Measurements from ENCODE around the gene SNX32.
A peak's percentile ranks its signal among the peaks of the same experiment; 100 is the strongest.
"Not testable (repeated sequence)": the region's sequence is repeated elsewhere in the genome, so short reads cannot be mapped to it uniquely, and the experiment has no call there.

Gene SNX32

DNA sequence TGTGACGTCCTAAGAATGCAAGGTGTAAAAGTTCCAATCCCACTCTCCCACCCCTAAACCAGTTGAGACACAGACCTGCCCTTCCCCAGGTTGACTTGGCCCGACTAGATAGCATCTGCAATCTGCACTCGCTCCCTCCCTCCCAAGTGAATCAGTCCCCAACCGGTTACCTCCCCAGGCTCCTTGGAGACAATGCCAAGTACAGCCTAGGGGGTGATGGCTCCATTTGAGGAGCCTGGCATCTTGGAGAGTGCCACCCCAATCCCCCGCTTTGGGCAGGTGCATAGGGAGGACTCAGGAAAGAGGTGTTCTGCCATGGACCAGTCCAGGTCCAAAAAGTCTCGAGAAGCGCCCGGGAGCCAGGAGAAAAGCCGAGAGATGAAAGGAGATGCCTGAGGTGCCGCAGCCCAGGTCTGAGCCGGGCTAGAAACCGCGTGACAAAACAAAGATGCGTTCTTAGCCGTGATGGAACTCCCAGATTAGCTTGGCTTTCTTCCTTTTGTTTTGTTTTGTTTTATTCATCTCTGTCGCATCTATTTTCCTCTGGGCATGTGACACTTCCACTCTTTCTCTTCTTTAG is 18.7 kb upstream of the SNX32 start:
- Histone ChIP-seq H2AFZ (ENCODE audit: low read length, unreplicated experiment) (no peak overlapping the region), H3K27me3 (ENCODE audit: insufficient read depth, low read length) (no peaks in the 10 kb centered on the region), H3K79me2 (ENCODE audit: control insufficient read depth, insufficient read depth, low read length, unreplicated experiment) (peaks cover 9% of the 10 kb centered on the region), H3K4me1 (ENCODE audit: control insufficient read depth, insufficient read depth, low read length, unreplicated experiment) (peaks cover 22% of the 10 kb centered on the region), H3K27ac (ENCODE audit: low read depth, low read length) (peak overlapping the region; percentile 64; the same call in 1 of the 2 replicates), H3K36me3 (ENCODE audit: insufficient read depth, low read length) (no peaks in the 10 kb centered on the region), H3K4me3 (ENCODE audit: low read depth, low read length) (no peak overlapping the region)

DNA sequence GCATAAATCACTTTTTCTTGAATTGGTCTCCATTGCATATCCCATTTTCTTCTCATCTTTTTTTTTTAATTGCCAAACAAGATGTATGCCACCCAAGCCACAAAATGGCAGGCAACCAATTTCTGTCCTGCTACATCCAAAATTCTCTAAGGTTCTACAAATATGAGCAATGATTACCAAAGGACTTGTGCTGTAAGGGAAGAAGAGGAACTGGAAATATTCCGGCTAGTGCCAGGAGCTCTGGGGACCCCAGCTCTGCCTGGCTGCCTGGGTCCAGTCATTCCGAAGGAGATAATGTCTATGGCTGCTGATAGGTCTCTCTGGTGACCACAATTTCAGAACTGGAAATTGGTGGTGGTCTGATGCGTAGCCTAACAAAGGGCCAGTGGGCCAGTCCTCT is 17.1 kb upstream of the SNX32 start:
- no peak overlapping the region for H2AFZ ChIP-seq (ENCODE audit: low read length, unreplicated experiment)
- peaks cover 9% of the 10 kb centered on the region for H3K79me2 ChIP-seq (ENCODE audit: control insufficient read depth, insufficient read depth, low read length, unreplicated experiment)
- H3K36me3 ChIP-seq (ENCODE audit: insufficient read depth, low read length) = no peaks in the 10 kb centered on the region
- H3K27me3 ChIP-seq (ENCODE audit: insufficient read depth, low read length) = no peaks in the 10 kb centered on the region
- H3K27ac ChIP-seq (ENCODE audit: low read depth, low read length) = no peak overlapping the region
- H3K4me1 ChIP-seq (ENCODE audit: control insufficient read depth, insufficient read depth, low read length, unreplicated experiment) = peaks cover 22% of the 10 kb centered on the region
- peak overlapping the region; percentile 83 for H3K4me3 ChIP-seq (ENCODE audit: low read depth, low read length)

DNA sequence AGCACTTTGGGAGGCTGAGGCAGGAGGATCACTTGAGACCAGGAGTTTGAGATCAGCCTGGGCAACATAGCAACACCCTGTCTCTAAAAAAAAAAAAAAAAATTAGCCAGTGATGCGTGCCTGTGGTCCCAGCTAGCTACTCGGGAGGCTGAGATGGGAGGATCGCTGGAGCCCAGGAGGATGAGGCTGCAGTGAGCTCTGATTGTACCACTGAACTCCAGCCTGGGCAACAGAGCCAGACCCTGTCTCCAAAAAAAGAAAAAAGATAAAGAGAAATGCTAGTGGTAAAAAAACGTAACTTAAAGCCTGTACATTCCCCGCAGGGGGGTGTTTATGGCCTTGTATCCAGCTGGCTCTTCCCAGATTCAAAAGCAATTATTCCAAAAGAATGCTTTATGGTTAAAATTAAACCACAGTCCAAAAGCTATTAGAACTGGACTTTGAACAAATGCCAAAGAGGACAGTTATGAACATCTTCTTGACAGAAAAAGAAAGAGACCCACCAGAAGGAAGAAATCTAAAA is 16.4 kb upstream of the SNX32 start:
- Histone ChIP-seq H2AFZ (ENCODE audit: low read length, unreplicated experiment) (peak overlapping the region; percentile 92), H3K27me3 (ENCODE audit: insufficient read depth, low read length) (no peaks in the 10 kb centered on the region), H3K4me3 (ENCODE audit: low read depth, low read length) (peak overlapping the region; percentile 83), H3K4me1 (ENCODE audit: control insufficient read depth, insufficient read depth, low read length, unreplicated experiment) (peaks cover 22% of the 10 kb centered on the region), H3K27ac (ENCODE audit: low read depth, low read length) (peak overlapping the region; percentile 64), H3K79me2 (ENCODE audit: control insufficient read depth, insufficient read depth, low read length, unreplicated experiment) (peaks cover 9% of the 10 kb centered on the region), H3K36me3 (ENCODE audit: insufficient read depth, low read length) (no peaks in the 10 kb centered on the region)

DNA sequence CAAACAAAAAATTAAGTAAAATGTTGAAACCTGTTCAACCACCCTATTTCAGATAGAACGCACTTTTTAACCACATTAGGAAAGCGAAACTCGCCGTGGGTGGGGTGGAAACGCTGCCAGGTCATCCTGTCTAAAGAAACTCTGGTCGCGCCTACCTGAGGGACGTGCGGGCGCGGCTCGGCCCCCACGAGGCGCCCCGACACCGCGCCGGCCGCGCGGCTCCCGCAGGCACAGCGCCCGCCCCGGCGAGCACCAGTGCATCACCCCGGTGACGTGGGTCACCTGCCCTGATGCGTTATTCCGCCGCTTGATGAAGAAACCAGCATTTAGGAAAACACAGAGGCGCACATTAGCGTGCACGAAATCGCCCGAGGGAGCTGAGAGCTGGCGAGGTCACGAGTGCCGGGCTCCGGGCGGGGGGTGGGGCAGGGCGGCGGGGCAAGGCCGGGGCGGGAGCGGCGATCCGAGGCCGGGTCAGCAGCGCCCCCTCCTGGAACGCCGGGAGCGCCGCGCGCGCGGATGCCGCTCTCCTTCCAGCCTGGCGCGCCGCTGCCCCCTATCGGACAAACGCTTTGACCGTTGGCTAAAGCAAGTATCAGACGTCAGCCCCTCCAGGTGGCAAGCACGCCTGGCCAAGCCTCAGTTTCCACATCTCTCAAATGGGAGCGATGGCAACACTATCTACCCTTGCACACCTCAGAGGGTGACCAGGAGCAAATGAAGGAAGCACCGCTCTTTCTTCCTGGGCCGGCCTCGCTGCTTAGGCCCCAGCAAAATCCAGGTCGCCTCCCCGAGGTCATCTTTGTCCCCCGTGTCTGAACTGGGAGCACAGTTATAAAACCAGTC is 15.7 kb upstream of the SNX32 start:
- H3K4me1 ChIP-seq (ENCODE audit: control insufficient read depth, insufficient read depth, low read length, unreplicated experiment) = peaks cover 22% of the 10 kb centered on the region

DNA sequence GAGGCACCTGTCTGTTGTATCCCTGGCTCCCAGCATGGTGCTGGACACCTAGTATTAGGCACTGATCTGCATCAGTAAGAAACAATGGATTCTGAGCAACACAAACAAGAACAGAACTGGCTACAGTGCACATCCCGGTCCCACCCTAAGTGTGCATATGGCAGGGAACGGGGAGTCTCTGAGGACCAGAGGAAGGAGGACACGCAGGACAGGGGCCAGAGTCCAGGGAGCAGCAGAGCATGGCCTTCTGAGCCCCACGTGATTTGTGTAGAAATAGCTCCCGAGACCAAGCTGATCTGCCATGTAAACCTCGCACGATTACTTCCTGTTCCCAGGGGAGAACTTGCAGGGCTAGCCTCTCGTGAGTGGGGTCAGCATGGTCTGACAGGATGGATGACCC is 12.7 kb upstream of the SNX32 start:
- no peak overlapping the region for H2AFZ ChIP-seq (ENCODE audit: low read length, unreplicated experiment)
- peaks cover 3% of the 10 kb centered on the region for H3K4me1 ChIP-seq (ENCODE audit: control insufficient read depth, insufficient read depth, low read length, unreplicated experiment)
- no peaks in the 10 kb centered on the region for H3K36me3 ChIP-seq (ENCODE audit: insufficient read depth, low read length)
- H3K4me3 ChIP-seq (ENCODE audit: low read depth, low read length) = no peak overlapping the region
- H3K79me2 ChIP-seq (ENCODE audit: control insufficient read depth, insufficient read depth, low read length, unreplicated experiment) = peaks cover 9% of the 10 kb centered on the region
- H3K27me3 ChIP-seq (ENCODE audit: insufficient read depth, low read length) = no peaks in the 10 kb centered on the region
- H3K27ac ChIP-seq (ENCODE audit: low read depth, low read length) = no peak overlapping the region

More for the DNA sequence above, 15.7 kb upstream of the SNX32 start:
- H3K27ac ChIP-seq (ENCODE audit: low read depth, low read length) = peak overlapping the region; percentile 64
- no peaks in the 10 kb centered on the region for H3K36me3 ChIP-seq (ENCODE audit: insufficient read depth, low read length)
- H3K4me3 ChIP-seq (ENCODE audit: low read depth, low read length) = peak overlapping the region; percentile 83
- peak overlapping the region; percentile 92 for H2AFZ ChIP-seq (ENCODE audit: low read length, unreplicated experiment)
- peaks cover 9% of the 10 kb centered on the region for H3K79me2 ChIP-seq (ENCODE audit: control insufficient read depth, insufficient read depth, low read length, unreplicated experiment)
- H3K27me3 ChIP-seq (ENCODE audit: insufficient read depth, low read length) = no peaks in the 10 kb centered on the region

DNA sequence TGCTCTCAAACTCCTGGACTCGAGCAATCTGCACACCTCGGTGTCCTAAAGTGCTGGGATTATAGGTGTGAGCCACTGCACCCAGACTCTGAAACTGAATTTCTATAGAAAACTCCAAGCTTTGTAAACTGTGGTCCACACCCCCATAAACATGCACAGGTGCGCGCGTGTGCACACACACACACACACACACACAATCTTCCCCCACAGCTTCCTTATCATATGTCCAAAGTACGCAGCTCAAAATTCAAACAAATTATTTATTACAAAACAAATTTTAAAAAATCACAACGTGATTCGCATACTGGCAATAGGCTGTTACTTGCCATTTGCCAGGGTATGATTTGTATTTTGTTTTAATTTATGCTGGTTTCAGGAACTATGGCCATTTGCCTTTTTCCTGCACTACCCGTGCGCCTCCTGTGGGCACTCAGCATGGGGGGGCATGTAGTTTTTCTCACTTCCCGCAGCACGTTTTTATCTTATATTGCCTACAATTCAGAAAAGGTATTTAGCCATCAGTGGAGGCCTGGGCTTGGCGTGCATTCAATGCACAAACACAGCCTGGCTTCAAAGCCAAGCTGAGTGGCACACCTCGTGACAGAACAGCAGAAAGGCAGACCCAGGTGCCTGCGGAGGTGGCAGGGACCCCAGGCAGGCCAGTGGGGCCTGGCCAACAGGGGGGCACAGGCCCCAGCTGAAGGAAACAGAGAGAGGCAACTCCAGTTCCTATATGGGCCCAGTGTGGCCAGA is 10.8 kb upstream of the SNX32 start:
- Histone ChIP-seq H3K36me3 (ENCODE audit: insufficient read depth, low read length) (no peaks in the 10 kb centered on the region), H3K4me1 (ENCODE audit: control insufficient read depth, insufficient read depth, low read length, unreplicated experiment) (no peaks in the 10 kb centered on the region), H3K79me2 (ENCODE audit: control insufficient read depth, insufficient read depth, low read length, unreplicated experiment) (no peaks in the 10 kb centered on the region), H3K27me3 (ENCODE audit: insufficient read depth, low read length) (no peaks in the 10 kb centered on the region), H2AFZ (ENCODE audit: low read length, unreplicated experiment) (no peak overlapping the region), H3K4me3 (ENCODE audit: low read depth, low read length) (no peak overlapping the region), H3K27ac (ENCODE audit: low read depth, low read length) (no peak overlapping the region)

DNA sequence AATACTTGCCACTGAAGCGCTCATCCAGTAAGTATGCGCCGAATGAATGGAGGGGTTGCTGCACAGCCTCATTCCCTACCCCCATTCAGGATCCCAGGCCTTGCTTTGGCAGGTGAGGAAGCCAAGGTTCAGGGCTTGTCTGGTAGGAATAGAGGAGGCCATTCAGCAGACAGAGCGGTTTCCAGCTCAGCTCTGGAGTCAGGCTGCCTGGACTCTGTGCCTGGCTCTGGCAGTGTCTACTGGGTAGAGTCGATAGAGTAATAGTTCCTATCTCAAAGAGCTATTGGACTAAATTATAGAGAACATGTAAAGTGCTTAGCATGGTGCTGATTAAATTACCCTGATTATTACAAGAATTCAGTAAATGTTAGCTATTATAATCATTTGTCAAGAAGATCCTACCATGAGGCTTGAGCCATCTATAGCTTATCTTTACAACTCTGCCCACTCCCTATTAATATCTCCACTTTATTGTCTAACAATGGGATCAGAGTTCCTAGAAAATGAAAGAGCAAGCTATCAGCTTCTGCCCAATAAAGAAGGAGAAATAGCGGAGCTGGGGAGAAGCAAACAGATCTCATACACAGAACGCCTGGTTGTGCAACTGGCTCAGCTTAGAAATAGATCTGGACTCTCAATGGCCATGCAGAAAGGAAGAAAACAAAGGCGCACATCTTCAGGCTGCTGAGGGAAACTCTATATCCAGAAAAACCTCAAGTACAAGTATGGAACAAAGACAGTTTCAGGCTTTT is 6.6 kb upstream of the SNX32 start:
- Histone ChIP-seq H3K27ac (ENCODE audit: low read depth, low read length) (no peak overlapping the region), H2AFZ (ENCODE audit: low read length, unreplicated experiment) (no peak overlapping the region), H3K4me1 (ENCODE audit: control insufficient read depth, insufficient read depth, low read length, unreplicated experiment) (no peaks in the 10 kb centered on the region), H3K79me2 (ENCODE audit: control insufficient read depth, insufficient read depth, low read length, unreplicated experiment) (no peaks in the 10 kb centered on the region), H3K27me3 (ENCODE audit: insufficient read depth, low read length) (no peaks in the 10 kb centered on the region), H3K36me3 (ENCODE audit: insufficient read depth, low read length) (no peaks in the 10 kb centered on the region), H3K4me3 (ENCODE audit: low read depth, low read length) (no peak overlapping the region)

DNA sequence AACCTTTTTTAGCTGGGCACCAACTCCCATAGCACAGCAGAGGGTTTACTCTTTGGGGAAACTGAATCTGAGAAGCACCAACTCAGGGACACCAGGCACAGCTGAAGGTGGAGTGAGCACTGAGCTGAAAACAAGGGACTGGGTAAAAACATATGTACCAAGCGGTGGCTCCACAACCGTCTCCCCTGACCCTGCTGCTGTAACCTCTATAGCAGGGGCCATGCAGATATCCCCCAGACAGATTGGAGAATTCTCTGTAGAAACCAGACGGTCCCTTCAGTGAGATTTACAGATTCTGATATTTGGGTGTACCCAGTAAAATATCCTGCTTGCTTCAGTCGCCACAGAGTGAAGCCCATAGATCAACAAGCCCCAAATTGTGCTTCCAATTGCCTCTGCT is 4.3 kb upstream of the SNX32 start:
- H2AFZ ChIP-seq (ENCODE audit: low read length, unreplicated experiment) = no peak overlapping the region
- H3K4me1 ChIP-seq (ENCODE audit: control insufficient read depth, insufficient read depth, low read length, unreplicated experiment) = peaks cover 2% of the 10 kb centered on the region
- H3K36me3 ChIP-seq (ENCODE audit: insufficient read depth, low read length) = no peaks in the 10 kb centered on the region
- H3K27ac ChIP-seq (ENCODE audit: low read depth, low read length) = no peak overlapping the region
- peaks cover 4% of the 10 kb centered on the region for H3K79me2 ChIP-seq (ENCODE audit: control insufficient read depth, insufficient read depth, low read length, unreplicated experiment)
- H3K27me3 ChIP-seq (ENCODE audit: insufficient read depth, low read length) = no peaks in the 10 kb centered on the region
- no peak overlapping the region for H3K4me3 ChIP-seq (ENCODE audit: low read depth, low read length)

DNA sequence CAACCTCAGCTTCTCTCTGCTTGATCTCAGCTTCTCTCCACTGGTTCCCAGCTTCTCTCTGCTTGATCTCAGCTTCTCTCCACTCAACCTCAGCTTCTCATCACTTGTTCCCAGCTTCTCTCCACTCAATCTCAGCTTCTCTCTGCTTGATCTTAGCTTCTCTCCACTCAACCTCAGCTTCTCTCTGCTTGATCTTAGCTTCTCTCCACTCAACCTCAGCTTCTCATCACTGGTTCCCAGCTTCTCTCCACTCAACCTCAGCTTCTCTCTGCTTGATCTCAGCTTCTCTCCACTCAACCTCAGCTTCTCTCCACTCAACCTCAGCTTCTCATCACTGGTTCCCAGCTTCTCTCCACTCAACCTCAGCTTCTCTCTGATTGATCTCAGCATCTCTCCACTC is 1.5 kb upstream of the SNX32 start:
- not testable (repeated sequence) for H2AFZ ChIP-seq (ENCODE audit: low read length, unreplicated experiment); H3K27ac ChIP-seq (ENCODE audit: low read depth, low read length); H3K4me1 ChIP-seq (ENCODE audit: control insufficient read depth, insufficient read depth, low read length, unreplicated experiment); H3K4me3 ChIP-seq (ENCODE audit: low read depth, low read length); H3K79me2 ChIP-seq (ENCODE audit: control insufficient read depth, insufficient read depth, low read length, unreplicated experiment); H3K27me3 ChIP-seq (ENCODE audit: insufficient read depth, low read length); H3K36me3 ChIP-seq (ENCODE audit: insufficient read depth, low read length)

DNA sequence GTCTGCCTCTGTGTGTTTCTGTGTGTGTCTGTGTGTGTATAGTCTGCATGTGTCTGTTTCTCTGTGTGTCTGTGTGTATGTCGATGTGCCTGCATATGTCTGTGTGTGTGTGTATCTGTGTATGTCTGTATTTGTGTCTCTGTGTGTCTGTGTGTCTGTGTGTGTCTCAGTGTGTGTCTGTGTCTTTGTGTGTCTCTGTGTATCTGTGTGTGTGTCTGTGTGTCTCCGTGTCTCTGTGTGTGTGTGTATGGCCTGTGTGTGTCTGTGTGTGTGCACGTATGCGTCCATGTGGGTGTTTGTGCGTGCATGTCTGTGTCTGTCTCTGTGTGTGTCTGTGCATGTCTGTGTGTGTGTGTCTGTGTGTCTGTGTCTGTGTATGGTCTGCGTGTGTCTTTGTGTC is 439 bp downstream of the SNX32 start:
- Histone ChIP-seq H3K4me1 (ENCODE audit: control insufficient read depth, insufficient read depth, low read length, unreplicated experiment) (peaks cover 6% of the 10 kb centered on the region), H3K4me3 (ENCODE audit: low read depth, low read length) (peak overlapping the region; percentile 79), H3K36me3 (ENCODE audit: insufficient read depth, low read length) (no peaks in the 10 kb centered on the region), H2AFZ (ENCODE audit: low read length, unreplicated experiment) (peak overlapping the region; percentile 45), H3K79me2 (ENCODE audit: control insufficient read depth, insufficient read depth, low read length, unreplicated experiment) (peaks cover 8% of the 10 kb centered on the region), H3K27ac (ENCODE audit: low read depth, low read length) (no peak overlapping the region), H3K27me3 (ENCODE audit: insufficient read depth, low read length) (no peaks in the 10 kb centered on the region)

Measured in ACC112 (cell line).